ENCODE data around the gene EHD3. TPM values are rescaled to one million over a fixed set of nuclear protein-coding genes. Genes with fewer than 3 reads are reported as not detected.

The EHD3 gene
- total RNA-seq, 4 donors from 2014 or later, result 8.3 to 12.6 (median 9.3) TPM

DNA sequence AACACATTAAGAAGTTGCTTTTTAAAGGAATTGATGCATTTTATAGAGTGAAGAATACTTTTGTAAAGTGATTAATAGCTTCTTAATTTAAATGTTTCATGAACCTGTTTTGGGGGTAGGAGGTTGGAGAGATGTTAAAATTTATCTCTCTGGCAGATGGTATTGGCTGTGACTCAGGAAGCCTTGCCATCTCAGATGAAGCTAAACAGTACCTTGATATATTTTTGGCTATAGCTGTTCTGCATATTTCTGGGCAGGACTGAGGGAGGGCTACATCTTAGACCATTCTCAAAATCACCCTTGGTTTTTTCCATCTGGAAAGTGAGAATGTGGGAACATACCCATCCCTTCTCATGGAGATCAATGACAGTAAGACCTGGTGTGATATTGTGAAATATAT lies 30.0 kb upstream of the EHD3 start:
- Histone ChIP-seq H3K27ac (no peak overlapping the region), H3K9me3 (no peaks in the 10 kb centered on the region), H3K36me3 (no peaks in the 10 kb centered on the region), H3K4me3 (no peak overlapping the region), H3K4me1 (no peaks in the 10 kb centered on the region), H3K27me3 (no peaks in the 10 kb centered on the region)
- no peak for DNase-seq (ENCODE audit: low spot score in 2 of 2)
- TF ChIP-seq, protein P1, sequence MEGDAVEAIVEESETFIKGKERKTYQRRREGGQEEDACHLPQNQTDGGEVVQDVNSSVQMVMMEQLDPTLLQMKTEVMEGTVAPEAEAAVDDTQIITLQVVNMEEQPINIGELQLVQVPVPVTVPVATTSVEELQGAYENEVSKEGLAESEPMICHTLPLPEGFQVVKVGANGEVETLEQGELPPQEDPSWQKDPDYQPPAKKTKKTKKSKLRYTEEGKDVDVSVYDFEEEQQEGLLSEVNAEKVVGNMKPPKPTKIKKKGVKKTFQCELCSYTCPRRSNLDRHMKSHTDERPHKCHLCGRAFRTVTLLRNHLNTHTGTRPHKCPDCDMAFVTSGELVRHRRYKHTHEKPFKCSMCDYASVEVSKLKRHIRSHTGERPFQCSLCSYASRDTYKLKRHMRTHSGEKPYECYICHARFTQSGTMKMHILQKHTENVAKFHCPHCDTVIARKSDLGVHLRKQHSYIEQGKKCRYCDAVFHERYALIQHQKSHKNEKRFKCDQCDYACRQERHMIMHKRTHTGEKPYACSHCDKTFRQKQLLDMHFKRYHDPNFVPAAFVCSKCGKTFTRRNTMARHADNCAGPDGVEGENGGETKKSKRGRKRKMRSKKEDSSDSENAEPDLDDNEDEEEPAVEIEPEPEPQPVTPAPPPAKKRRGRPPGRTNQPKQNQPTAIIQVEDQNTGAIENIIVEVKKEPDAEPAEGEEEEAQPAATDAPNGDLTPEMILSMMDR (IDR thresholded peaks at IDR 0.05), result no peak
- no peak for TF ChIP-seq EP300 (IDR thresholded peaks at IDR 0.05)
- no peak for TF ChIP-seq POLR2A (IDR thresholded peaks at IDR 0.05)

DNA sequence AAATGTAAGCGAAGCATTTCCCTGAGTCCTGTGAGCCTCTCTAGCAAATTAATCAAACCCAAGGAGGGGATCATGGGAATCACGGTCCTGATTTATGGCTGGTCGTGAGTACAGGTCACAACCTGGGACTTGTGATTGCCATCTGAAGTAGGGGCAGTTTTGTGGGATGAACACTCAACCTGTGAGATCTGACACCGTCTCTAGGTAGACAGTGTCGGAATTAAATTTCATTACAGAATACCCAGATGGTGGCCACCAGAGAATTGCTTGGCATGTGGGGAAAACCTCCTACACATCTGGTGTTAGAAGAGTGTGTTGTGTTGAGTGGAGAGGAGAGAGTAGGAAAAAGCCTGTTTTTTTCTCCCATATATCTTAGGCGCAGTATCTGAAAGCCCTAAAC lies 29.2 kb upstream of the EHD3 start:
- Histone ChIP-seq H3K9me3 (no peaks in the 10 kb centered on the region), H3K4me1 (no peaks in the 10 kb centered on the region), H3K27ac (no peak overlapping the region), H3K27me3 (no peaks in the 10 kb centered on the region), H3K36me3 (no peaks in the 10 kb centered on the region), H3K4me3 (no peak overlapping the region)
- 74 to 75% methylated on average over 6 of the region's 6 CpGs for WGBS, 2 donors
- TF ChIP-seq, protein P1 (IDR thresholded peaks at IDR 0.05), result no peak
- no peak for TF ChIP-seq POLR2A (IDR thresholded peaks at IDR 0.05)
- no peak for TF ChIP-seq EP300 (IDR thresholded peaks at IDR 0.05)
- no peak for DNase-seq (ENCODE audit: low spot score in 2 of 2)

DNA sequence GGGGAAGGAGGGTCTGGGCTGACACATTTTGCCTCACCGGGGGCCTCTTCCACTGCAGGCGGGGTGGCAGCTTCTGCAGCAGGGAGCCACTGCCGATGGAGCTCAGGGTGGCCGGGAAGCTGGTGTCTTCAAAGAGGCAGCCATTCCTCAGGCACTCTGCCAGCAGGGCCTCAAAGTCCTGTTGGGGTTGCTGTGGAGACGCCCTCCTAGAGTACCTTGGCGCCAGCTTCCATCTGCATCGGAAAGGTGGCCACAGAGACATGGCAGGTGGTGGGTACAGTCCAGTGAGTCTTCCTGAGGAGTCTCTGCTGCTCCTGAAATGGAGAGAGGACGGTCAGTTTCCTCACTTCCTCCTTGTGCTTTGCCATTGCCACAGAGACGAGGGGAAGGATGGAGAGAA lies 28.8 kb upstream of the EHD3 start:
- H3K27ac ChIP-seq, result no peak overlapping the region
- no peaks in the 10 kb centered on the region for H3K9me3 ChIP-seq
- no peak for DNase-seq (ENCODE audit: low spot score in 2 of 2)
- 83 to 86% methylated on average over 8 to 9 of the region's 9 CpGs for WGBS, 2 donors
- H3K27me3 ChIP-seq, result no peaks in the 10 kb centered on the region
- H3K4me1 ChIP-seq, result no peaks in the 10 kb centered on the region
- no peak overlapping the region for H3K4me3 ChIP-seq
- no peaks in the 10 kb centered on the region for H3K36me3 ChIP-seq
- TF ChIP-seq, protein P1 (IDR thresholded peaks at IDR 0.05), result no peak
- TF ChIP-seq EP300 (IDR thresholded peaks at IDR 0.05), result no peak

DNA sequence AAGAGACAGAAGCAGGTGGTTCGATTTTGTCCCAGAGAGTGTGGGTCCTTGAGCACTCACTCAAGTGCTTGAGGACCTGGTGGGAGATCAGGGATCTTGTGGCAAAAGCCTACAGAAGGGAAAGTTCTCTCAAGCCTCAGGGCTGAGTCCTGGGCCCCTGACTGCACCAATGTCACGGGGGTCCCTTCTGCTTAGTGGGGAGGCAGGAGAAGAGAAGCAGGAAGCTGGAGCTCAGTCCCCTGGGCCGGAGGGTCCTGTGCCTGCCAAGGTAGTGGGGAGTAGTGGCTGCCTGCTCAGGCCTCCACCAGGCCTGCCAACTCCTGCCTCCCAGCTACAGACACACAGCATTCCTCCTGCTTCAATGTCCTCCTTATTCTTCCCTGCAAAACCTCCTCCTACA lies 28.3 kb upstream of the EHD3 start:
- Histone ChIP-seq H3K9me3 (no peaks in the 10 kb centered on the region), H3K36me3 (no peaks in the 10 kb centered on the region), H3K4me3 (no peak overlapping the region), H3K27me3 (no peaks in the 10 kb centered on the region), H3K4me1 (no peaks in the 10 kb centered on the region), H3K27ac (no peak overlapping the region)
- no peak for DNase-seq (ENCODE audit: low spot score in 2 of 2)
- TF ChIP-seq, protein P1 (IDR thresholded peaks at IDR 0.05), result no peak
- TF ChIP-seq POLR2A (IDR thresholded peaks at IDR 0.05) (no peak), EP300 (IDR thresholded peaks at IDR 0.05) (no peak)
- 76 to 91% methylated on average over 3 of the region's 3 CpGs for WGBS, 2 donors

DNA sequence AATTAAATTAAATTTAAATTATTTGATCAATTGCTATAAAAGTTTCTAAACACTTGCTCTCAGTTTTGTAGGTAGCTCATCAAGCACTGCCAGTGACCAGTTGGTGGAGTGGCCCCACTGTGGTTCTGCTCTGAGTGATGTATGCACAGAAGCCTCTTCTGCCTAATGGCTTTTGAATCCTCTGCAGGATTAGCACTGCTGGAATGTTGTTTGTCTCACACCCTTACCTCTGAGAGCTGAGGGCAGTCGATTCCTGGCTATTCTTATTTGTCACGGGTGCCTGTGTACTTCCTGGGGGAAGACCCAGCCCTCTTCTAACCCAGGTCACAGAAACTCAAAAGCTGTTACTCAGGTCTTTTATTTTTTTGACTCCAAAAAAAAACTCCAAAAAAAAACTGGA lies 26.2 kb upstream of the EHD3 start:
- Histone ChIP-seq H3K4me3 (no peak overlapping the region), H3K9me3 (no peaks in the 10 kb centered on the region), H3K27me3 (no peaks in the 10 kb centered on the region), H3K36me3 (no peaks in the 10 kb centered on the region), H3K27ac (no peak overlapping the region), H3K4me1 (no peaks in the 10 kb centered on the region)
- TF ChIP-seq EP300 (IDR thresholded peaks at IDR 0.05), result no peak
- TF ChIP-seq, protein P1 (IDR thresholded peaks at IDR 0.05), result no peak
- no peak for TF ChIP-seq POLR2A (IDR thresholded peaks at IDR 0.05)
- no peak for DNase-seq (ENCODE audit: low spot score in 2 of 2)
- WGBS, 2 donors, result 33 to 35% methylated on average over 2 of the region's 2 CpGs
